Skin epidermis (tissue), 12 donors: ENCODE data around the gene IFIH1.
A peak's percentile ranks its signal among the peaks of the same experiment; 100 is the strongest.

ENCODE experiments used
- H3K27ac ChIP-seq, 21 experiments: fragments of 200-600 bp; sonication (generic) in 11 of 21; one replicate each; pipeline ENCODE4 v1.5.0; 2020; ENCODE audit warnings: mild to moderate bottlenecking in 3 of 21, inconsistent platforms in 2 of 21, moderate library complexity in 2 of 21
- H3K4me3 ChIP-seq, 7 experiments: fragments of 200-600 bp; sonication (generic) in 2 of 7; one replicate each; pipeline ENCODE4 v1.5.0; 2020; ENCODE audit warnings: inconsistent platforms in 2 of 7, mild to moderate bottlenecking in 2 of 7, moderate library complexity in 1 of 7

Gene IFIH1

DNA sequence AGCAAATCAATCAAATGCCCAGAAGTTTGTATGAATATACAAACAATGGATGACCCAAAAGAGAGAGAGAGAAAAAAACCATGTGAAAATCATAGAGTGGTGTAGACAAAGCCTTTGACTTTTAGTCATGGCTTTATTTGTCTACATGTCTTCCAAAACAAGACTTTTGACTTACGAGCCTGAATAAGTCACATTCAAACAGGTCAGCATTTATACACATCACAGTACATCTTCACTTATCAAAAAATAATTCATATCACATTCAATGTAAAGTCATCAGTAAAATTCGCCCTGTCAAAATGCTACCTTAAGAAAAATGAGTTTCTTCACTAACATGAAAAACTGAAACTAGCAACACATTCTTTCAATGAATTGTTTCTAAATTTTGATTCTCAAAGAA lies 1.9 kb downstream of the IFIH1 start:
- H3K27ac ChIP-seq: peak overlapping the region in 1 of 21 experiments; percentile 98
- peak overlapping the region in 5 of 7 experiments; percentile 56 to 98 (median 97) for H3K4me3 ChIP-seq

DNA sequence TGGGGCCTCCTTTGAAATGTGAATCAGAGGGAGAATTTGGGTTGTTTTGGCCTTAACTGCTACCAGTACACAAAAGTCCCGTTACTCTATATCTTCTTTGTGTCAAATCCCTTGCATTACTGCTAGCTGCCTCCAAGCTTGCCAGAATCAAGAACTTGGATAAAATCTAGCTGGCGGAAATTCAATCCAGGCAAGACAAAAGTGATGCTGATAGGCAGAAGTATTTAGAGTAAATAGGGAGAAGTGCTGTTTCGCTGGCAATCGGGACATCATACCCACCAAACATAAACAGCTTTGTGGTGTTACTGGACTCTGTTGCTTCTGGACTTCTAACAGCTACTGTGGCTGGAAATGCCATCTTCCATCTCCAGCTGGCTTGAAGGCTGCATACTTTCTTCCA lies 2.5 kb downstream of the IFIH1 start:
- Histone ChIP-seq H3K27ac (no peak overlapping the region), H3K4me3 (peak overlapping the region in 2 of 7 experiments; percentile 7 to 98)

DNA sequence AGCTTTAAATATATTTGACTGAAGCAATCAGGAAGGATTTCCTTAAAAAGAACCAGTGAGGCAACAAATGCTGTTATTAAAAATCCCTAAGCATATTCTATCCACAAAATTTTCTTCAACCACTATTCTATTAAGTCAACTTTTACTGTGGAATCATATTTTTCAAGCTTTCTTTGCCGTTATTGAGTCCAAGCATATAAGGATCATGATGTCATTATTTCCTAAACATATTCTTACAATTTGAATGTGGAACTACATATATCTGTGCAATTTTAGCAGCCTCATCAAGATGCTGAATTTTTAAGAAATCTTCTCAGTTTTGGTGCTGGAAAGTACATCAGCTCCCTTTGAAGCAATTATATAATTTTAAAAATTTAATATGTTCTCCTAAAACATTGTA lies 5.6 kb downstream of the IFIH1 start:
- no peak overlapping the region for H3K27ac ChIP-seq
- H3K4me3 ChIP-seq: no peak overlapping the region

- peak overlapping the region in 1 of 21 experiments; percentile 35 for H3K27ac ChIP-seq
- no peak overlapping the region for H3K4me3 ChIP-seq
Observed at GRCh38 chr2:162308747-162309503, 9.6 kb downstream of the IFIH1 start.

- Histone ChIP-seq H3K4me3 (no peak overlapping the region), H3K27ac (no peak overlapping the region)
Observed at GRCh38 chr2:162305901-162306300, 12.6 kb downstream of the IFIH1 start.

DNA sequence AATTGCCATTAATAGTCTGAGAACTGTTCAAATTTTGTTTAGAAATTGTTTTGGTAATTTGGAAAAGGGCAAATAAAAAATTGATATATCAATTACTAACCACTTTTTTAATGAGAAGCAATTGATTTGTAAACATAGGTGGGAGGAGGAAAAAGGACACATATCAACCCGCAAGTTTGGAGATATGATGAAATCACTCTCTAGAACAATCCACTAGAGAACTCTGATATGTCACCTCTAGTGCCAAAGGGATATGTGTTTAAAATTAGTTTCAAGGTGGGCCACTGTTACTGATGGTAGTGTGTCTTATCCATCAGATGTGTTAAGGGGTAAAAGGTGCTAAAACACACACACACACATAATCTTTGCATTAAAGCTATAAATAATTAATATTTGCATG lies 16.6 kb downstream of the IFIH1 start:
- H3K27ac ChIP-seq: no peak overlapping the region
- H3K4me3 ChIP-seq: no peak overlapping the region

DNA sequence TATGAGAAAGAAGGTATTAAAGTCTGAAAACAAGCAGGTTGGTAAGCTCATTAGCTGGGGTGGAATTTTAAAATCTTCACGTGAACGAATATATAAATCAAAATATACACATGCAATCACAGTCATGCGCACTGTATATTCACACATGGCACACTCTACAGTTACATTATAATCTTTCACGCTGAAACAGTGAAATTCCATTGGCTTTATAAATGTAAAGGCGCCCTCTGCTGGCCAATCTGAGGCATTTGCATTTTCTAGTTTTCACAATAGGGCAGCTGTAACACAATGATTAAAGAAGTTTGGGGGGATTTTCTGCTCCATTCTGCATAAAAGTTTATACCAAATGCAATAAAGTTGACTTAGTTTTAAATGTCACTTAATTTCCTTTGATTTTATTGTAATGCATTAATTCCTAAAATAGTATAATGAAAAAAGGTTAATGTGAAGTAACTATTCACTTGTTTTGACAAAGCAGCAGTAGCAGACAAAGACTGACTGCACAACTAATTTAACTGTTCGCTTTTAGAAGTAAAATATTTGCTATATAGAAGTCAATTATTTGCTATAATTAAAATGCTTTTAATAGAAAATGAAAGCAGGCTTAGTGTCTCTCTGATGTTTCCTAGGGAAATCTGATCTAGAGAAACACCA lies 17.2 kb downstream of the IFIH1 start:
- Histone ChIP-seq H3K4me3 (no peak overlapping the region), H3K27ac (no peak overlapping the region)

DNA sequence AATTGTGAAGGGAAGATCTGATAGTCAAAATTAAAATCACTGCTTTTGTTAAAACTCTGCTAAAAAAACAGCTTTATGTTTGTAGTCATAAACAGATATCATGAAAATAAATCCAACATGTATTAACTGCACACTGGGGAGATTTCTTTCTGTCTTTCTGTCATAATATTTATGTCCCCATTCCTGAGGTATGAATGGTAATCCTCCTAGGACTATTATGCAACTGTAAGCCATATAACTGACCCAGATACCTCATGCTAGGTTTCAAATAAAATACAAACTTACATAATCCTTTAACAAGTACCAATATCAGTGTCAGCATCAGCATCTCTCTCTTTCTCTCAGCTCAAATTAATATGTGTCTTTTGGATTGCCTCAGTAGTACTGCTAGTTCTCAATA lies 18.2 kb downstream of the IFIH1 start:
- no peak overlapping the region for H3K27ac ChIP-seq

DNA sequence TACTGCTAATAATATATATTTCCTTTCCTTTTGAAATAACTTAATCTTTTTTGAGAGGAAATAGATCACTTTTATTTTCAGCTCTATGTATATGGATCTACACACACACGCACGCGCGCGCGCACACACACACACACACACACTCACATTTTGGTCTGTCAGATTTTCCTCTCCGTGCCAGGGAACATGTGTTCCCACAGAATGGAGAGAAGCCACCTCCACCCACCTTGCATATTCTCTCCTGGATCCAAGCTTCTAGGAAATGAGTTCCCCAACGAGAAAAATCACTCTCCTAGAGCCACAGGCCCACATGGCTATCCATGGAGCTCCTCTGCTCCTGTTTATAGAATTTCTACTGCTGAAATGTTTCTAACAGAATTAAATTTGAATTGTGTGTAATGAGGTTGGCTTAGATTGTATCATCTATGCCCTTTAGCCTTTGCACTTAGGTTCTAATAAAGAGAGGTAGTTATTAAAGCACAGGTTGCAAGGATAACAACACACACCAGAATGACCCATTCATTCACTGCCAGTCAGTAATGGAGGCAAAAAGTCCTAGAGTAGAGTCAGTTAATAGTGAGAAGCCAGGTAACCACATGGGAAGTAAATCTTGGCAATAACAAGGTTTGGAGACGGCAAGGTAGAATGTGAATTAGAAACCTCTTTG lies 19.7 kb downstream of the IFIH1 start:
- no peak overlapping the region for H3K4me3 ChIP-seq
- no peak overlapping the region for H3K27ac ChIP-seq

More for the DNA sequence above, 18.2 kb downstream of the IFIH1 start:
- H3K4me3 ChIP-seq: no peak overlapping the region

DNA sequence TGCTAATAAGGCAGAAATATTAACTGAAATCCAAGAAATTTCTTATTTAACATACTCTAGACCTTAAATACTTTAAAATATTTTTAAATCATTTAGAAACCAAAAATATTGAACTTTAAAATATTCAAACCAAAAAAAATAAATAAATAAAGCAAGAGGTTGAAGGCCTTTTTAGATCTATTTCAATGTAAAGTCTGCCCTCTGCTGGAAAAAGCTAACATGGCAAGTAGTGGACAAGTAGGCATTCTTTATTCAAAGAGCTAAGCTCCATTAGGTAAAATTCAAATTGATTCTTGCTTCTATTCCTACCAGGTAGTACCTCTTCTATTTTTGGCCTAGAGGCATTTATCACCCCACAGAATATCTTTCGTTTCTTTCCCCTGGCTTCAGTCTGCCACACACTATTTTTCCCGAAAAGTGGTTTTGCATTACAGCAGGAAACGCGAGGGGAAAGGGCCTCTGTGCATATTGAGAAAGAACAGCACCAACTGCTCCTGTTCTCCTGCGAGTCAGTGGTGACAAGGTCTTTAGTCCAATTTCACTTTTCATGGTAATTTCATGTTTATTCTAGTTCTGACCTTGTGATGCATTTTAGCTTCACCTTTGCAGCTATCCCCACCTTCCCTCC lies 20.4 kb downstream of the IFIH1 start:
- Histone ChIP-seq H3K27ac (no peak overlapping the region), H3K4me3 (no peak overlapping the region)

- H3K4me3 ChIP-seq: no peak overlapping the region
- no peak overlapping the region for H3K27ac ChIP-seq
Observed at GRCh38 chr2:162295009-162295408, 23.5 kb downstream of the IFIH1 start.

DNA sequence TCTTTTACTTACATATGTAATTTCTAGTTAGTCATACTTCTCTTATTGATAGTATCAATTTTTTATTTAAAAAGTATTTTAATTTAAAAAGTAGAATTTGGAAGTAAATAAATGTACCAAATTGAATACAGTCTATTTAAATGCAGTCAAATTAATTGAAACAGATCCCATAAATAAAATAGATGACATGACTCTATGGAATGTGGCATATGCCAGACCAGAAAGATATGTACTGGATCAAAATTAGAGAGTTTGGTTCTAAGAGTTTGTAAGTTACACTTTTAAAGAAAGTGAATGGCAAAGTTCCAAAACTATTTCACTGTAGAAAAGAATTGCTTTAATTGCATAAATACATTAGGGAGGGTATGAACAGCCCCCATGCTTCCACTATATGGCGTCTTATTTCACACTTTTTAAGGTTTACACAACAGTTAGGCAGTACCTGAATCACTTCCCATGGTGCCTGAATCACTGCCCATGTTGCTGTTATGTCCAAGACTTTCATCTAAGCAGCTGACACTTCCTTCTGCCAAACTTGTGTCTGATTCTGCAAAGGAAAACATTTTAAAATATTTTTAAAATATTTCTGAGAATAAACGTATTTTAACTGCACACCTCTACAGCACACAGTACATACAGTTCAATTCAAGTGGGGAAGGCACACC lies 25.2 kb downstream of the IFIH1 start:
- H3K27ac ChIP-seq: no peak overlapping the region
- H3K4me3 ChIP-seq: no peak overlapping the region

DNA sequence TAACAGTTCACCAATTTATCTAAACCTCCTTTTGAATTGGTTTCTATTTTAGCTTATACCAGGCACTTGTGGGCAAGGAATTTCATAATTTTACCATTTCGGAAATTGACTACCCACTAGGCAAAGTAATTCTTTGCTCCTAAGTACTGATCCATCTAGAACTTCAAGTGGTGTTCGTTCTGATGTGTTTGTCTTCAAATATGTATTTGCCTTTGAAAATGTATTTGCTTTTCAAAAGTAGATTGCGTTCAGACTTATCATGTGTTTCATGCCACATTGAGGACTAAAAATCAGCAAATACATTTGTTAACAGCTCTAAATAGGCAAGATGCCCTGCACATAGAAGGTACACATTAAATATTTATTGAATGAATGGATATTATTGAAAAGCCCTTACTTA lies 26.7 kb downstream of the IFIH1 start:
- H3K4me3 ChIP-seq: no peak overlapping the region
- H3K27ac ChIP-seq: no peak overlapping the region

DNA sequence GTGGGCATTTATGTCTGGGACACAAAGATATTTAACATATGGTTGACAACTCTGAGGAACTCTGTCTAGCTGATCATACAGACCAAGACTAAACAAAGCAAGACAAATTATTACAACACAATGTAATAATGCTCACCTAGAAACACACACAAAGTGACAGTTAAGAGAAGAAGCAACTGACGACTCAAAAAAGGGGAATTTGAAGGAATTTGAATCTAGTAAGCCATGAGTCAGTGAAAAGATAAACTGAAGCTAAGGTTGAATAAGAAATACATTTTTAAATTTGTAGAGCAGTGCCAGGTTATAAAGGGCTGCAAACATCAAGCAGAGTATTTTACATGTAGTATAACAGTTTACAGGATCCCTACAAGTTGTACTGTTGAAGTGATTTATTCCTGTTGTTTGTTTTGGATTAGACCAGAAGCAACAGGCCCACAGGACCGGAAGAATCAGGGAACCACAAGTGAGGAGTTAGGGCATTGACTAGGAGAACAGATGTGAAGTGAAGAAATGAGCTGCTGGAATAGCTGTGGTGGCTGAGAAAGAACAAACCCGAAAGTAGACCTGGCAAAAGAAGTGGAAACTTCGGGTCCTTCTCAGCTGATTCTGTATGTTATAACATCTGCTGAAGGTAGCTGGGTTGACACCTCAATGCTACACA lies 35.6 kb downstream of the IFIH1 start:
- Histone ChIP-seq H3K4me3 (no peak overlapping the region), H3K27ac (peak overlapping the region in 1 of 21 experiments; percentile 22)

DNA sequence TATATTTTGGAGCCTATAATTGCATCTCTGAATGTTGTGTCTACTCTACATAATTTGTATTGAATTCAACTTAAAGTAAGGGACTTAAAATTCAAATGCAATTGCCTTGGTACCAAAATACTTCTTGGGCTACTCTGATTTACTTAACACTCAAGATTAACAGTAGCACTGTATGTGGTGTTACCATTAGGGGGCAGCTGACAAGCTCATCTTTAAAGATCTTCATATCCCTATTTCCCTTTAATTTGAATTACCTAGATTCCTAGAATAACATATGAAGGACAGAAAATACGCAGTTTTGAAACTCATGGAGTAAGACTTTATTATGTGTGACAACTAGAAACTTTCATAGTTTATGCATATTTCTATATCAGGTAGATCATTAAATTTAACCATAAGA lies 37.8 kb downstream of the IFIH1 start:
- Histone ChIP-seq H3K27ac (no peak overlapping the region), H3K4me3 (no peak overlapping the region)

DNA sequence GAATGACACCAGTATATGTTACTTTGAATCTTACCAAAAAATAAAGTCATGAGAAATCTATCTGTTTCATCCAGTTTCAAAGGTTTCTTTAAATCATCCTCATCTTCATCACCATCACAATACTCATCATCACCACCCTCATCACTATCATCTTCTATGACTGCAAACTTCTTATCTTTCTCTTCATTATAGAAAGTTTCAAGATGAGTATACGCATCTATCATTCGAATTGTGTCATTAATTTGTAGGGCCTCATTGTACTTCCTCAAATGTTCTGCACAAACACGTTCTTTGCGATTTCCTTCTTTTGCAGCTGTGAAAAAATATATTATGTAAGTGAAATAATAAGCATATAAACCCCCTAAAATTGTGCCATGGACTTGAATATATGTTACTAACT lies 41.1 kb downstream of the IFIH1 start:
- no peak overlapping the region for H3K27ac ChIP-seq
- no peak overlapping the region for H3K4me3 ChIP-seq

DNA sequence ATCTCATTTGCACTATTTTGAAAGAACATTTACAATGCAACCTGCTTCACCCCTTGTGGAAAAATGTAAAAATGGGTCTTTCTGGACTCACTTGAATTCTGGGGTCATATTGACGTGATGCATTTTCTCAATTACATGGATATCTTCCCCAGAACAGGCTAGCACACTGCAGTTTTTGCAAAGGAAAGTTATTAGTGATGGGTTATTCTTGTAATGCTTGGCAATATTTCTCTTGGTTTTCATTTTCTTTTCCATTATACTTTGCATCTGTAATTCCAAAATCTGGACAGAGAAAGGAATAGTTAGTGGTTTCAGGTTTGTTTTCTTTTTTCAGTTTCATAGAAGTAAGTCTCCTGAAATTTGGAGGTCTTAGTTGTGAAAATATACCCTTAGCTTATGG lies 50.5 kb downstream of the IFIH1 start:
- Histone ChIP-seq H3K4me3 (no peak overlapping the region), H3K27ac (no peak overlapping the region)

GRCh38 chr2:162267496-162267895 lies 51.0 kb downstream of the IFIH1 start:
- H3K4me3 ChIP-seq: no peak overlapping the region
- H3K27ac ChIP-seq: no peak overlapping the region

GRCh38 chr2:162266460-162266760 lies 52.1 kb downstream of the IFIH1 start:
- Histone ChIP-seq H3K27ac (peak overlapping the region in 4 of 21 experiments; percentile 7 to 64 (median 34)), H3K4me3 (no peak overlapping the region)
